Gastrocnemius medialis (tissue), 4 donors: Measurements from ENCODE around the gene KIF16B. TPM values are rescaled to one million over a fixed set of nuclear protein-coding genes. Genes with fewer than 3 reads are reported as not detected.

Source experiments
- ATAC-seq, 2 donors: fragments of 150-250 bp; one replicate each; pipeline ENCODE4 v1.9.1; 2016
- DNase-seq, 2 donors: peaks; one replicate each; pipeline ENCODE4 v3.0.0-alpha.2; 2019
- H3K27ac ChIP-seq, 4 donors: fragments of 200-600 bp; sonication (generic); 1 replicate in 1 of 4; 2 replicates in 3 of 4; pipeline ENCODE4 v1.5.1; 2016 to 2018; ENCODE audit warnings: mild to moderate bottlenecking in 2 of 4, moderate library complexity in 1 of 4
- H3K27me3 ChIP-seq, 3 donors: fragments of 200-600 bp; sonication (generic) in 2 of 3; 1 replicate in 1 of 3; 2 replicates in 2 of 3; pipeline versions ENCODE4 v1.5.1 to v1.6.0; 2016 to 2019; ENCODE audit warnings: mild to moderate bottlenecking in 1 of 3, moderate library complexity in 1 of 3
- H3K36me3 ChIP-seq, 2 donors: fragments of 200-600 bp; sonication (generic) in 1 of 2; one replicate each; pipeline ENCODE4 v1.5.1; 2017 to 2018
- H3K4me1 ChIP-seq, 2 donors: fragments of 200-600 bp; sonication (generic) in 1 of 2; one replicate each; pipeline ENCODE4 v1.5.1; 2016 to 2017; ENCODE audit warnings: mild to moderate bottlenecking in 2 of 2
- H3K4me3 ChIP-seq, 4 donors: fragments of 200-600 bp; sonication (generic) in 3 of 4; 1 replicate in 1 of 4; 2 replicates in 3 of 4; pipeline ENCODE4 v1.5.1; 2016 to 2019; ENCODE audit warnings: mild to moderate bottlenecking in 2 of 4
- H3K9me3 ChIP-seq, 3 donors: fragments of 200-600 bp; sonication (generic) in 2 of 3; 1 replicate in 1 of 3; 2 replicates in 2 of 3; pipeline ENCODE4 v1.5.1; 2016 to 2019
- POLR2A ChIP-seq, 2 donors: fragments of 450-650 bp; IDR thresholded peaks; one replicate each; pipeline ENCODE4 v1.6.1; 2017; ENCODE audit warnings: antibody characterized with exemption in 2 of 2, mild to moderate bottlenecking in 2 of 2, moderate library complexity in 2 of 2
- in situ Hi-C, 4 donors: fragments of 200-750 bp; cut with MboI; loops; one replicate each; pipeline versions ENCODE4 v1.15.0 to v1.8.0; 2017; ENCODE audit warnings: low sequenced_read_pairs in 4 of 4
- intact Hi-C: fragments of 100-400 bp; cut with DNase I; formaldehyde crosslinking; loops from one replicate; pipeline ENCODE4 v1.15.1; 2023; ENCODE audit warnings: low total_unique reads
- total RNA-seq, 4 donors: library from RNA; depleted of rRNA; stranded (reverse); fragments of >200 nt; gene quantifications; one replicate each; pipeline versions ENCODE4 v1.1.0 to v1.2.3, GENCODE V29; 2016
- TF ChIP-seq, protein P1 (sequence below), 5 experiments: fragments of 450-650 bp in 3 of 5; fragments of 200-600 bp in 2 of 5; sonication (generic) in 2 of 5; IDR thresholded peaks in 4 of 5; conservative IDR thresholded peaks in 1 of 5; 1 replicate in 4 of 5; 2 replicates in 1 of 5; pipeline ENCODE4 v1.5.1; 2016 to 2019; ENCODE audit warnings: antibody characterized with exemption in 5 of 5, mild to moderate bottlenecking in 3 of 5, moderate library complexity in 3 of 5

The KIF16B gene
- total RNA-seq, 4 donors from 2014 or later, result 13.4 to 23.9 (median 20.0) TPM

DNA sequence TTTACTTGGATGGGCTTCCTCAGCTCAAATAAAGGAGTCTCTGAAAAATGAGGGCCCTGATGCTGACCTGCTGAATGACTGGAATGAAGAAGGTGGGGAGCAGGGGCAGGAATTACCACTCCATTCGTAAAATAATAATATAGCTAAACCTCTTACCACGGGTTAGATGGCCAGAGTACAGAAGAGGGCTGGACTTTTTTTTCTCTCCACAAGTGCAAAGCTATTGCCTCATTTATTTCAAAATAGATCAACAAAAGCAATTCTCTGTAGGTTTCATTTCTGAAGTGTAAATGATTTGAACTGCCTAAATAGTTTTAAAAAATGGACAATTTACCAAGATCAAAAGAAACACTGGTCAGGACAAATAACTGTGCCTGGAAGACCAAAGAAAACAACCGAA lies 256.7 kb downstream of the KIF16B start:
- no peaks in the 10 kb centered on the region for H3K9me3 ChIP-seq
- DNase-seq, result no peak
- intact Hi-C loops, result no loop called here
- no peak overlapping the region for H3K27ac ChIP-seq
- no peaks in the 10 kb centered on the region for H3K27me3 ChIP-seq
- no peak for ATAC-seq
- H3K4me1 ChIP-seq, result no peaks in the 10 kb centered on the region
- in situ Hi-C loops, result no loop called here
- no peak overlapping the region for H3K4me3 ChIP-seq
- TF ChIP-seq, protein P1, sequence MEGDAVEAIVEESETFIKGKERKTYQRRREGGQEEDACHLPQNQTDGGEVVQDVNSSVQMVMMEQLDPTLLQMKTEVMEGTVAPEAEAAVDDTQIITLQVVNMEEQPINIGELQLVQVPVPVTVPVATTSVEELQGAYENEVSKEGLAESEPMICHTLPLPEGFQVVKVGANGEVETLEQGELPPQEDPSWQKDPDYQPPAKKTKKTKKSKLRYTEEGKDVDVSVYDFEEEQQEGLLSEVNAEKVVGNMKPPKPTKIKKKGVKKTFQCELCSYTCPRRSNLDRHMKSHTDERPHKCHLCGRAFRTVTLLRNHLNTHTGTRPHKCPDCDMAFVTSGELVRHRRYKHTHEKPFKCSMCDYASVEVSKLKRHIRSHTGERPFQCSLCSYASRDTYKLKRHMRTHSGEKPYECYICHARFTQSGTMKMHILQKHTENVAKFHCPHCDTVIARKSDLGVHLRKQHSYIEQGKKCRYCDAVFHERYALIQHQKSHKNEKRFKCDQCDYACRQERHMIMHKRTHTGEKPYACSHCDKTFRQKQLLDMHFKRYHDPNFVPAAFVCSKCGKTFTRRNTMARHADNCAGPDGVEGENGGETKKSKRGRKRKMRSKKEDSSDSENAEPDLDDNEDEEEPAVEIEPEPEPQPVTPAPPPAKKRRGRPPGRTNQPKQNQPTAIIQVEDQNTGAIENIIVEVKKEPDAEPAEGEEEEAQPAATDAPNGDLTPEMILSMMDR (IDR thresholded peaks at IDR 0.05 in 4 of 5, conservative IDR thresholded peaks at IDR 0.05 in 1 of 5), result no peak
- no peak for TF ChIP-seq POLR2A (IDR thresholded peaks at IDR 0.05)
- H3K36me3 ChIP-seq, result no peaks in the 10 kb centered on the region

DNA sequence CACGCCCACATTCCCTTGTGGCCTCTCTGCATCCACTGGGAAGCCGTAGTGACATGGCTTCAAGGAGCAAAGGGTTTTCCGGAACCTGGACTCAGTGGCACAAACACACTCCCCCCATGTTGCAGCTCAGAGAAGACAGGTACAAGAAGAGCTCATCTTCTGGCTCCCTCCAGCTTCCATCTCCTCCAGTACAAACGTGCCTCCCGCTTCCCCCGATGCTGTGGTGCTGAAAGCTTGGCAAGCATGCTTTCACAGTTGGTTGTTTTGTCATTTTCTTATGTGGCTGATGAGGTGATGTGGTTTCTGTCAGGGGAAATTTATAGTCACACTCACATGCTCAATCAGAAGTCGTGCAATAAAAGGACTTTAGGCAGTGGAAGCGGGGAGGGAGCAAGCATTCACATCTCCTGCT lies 258.5 kb downstream of the KIF16B start:
- DNase-seq (no peak), ATAC-seq (no peak)
- Histone ChIP-seq H3K27ac (no peak overlapping the region), H3K9me3 (no peaks in the 10 kb centered on the region), H3K4me1 (no peaks in the 10 kb centered on the region), H3K36me3 (no peaks in the 10 kb centered on the region), H3K27me3 (no peaks in the 10 kb centered on the region), H3K4me3 (no peak overlapping the region)
- TF ChIP-seq POLR2A (IDR thresholded peaks at IDR 0.05), result no peak
- TF ChIP-seq, protein P1 (IDR thresholded peaks at IDR 0.05 in 4 of 5, conservative IDR thresholded peaks at IDR 0.05 in 1 of 5), result no peak
- intact Hi-C loops (no loop called here), in situ Hi-C loops (no loop called here)

DNA sequence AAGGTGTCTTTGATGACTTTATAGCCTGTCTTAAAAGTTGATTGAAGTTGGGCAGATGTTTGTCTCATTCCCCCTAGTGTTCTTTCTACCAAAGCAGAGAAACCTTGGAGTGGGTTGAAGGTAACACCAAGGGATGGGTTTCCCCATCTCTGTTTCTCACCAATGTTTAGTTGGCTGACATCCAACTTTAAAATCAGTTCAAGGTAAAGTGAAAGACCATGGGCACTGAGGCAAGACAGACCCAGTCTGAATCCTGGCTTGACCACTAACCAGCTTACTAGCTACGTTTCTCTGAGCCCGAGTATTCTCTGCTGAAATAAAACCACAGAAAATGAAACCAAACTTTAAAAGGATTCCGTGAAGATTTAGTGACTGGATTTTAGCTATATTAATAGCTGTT lies 258.9 kb downstream of the KIF16B start:
- Histone ChIP-seq H3K27ac (no peak overlapping the region), H3K9me3 (no peaks in the 10 kb centered on the region), H3K27me3 (no peaks in the 10 kb centered on the region), H3K4me3 (no peak overlapping the region), H3K4me1 (no peaks in the 10 kb centered on the region), H3K36me3 (no peaks in the 10 kb centered on the region)
- intact Hi-C loops (no loop called here), in situ Hi-C loops (no loop called here)
- ATAC-seq, result no peak
- no peak for TF ChIP-seq POLR2A (IDR thresholded peaks at IDR 0.05)
- TF ChIP-seq, protein P1 (IDR thresholded peaks at IDR 0.05 in 4 of 5, conservative IDR thresholded peaks at IDR 0.05 in 1 of 5), result no peak
- no peak for DNase-seq

DNA sequence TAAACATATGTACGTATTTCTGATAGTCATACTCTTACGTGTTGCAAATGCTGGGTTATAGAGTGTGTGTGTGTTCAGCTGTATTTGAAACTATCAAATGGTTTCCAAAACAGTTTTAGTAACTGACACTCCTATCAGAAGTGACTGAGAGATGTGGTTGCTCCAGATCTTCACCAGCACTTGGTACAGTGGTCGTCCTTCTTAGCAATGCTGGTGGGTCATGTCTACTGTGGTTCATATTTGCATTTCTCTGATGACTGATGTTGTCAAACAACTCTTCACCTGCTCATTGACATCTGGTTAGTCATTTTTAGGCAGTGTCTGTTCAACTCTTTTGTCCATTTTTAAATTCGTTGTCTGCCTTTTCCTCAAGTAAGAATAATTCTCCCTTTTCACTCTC lies 259.3 kb downstream of the KIF16B start:
- no peaks in the 10 kb centered on the region for H3K27me3 ChIP-seq
- TF ChIP-seq POLR2A (IDR thresholded peaks at IDR 0.05), result no peak
- TF ChIP-seq, protein P1 (IDR thresholded peaks at IDR 0.05 in 4 of 5, conservative IDR thresholded peaks at IDR 0.05 in 1 of 5), result no peak
- no peak for ATAC-seq
- intact Hi-C loops (no loop called here), in situ Hi-C loops (no loop called here)
- no peaks in the 10 kb centered on the region for H3K36me3 ChIP-seq
- no peak for DNase-seq
- H3K27ac ChIP-seq, result no peak overlapping the region
- H3K4me1 ChIP-seq, result no peaks in the 10 kb centered on the region
- no peaks in the 10 kb centered on the region for H3K9me3 ChIP-seq
- H3K4me3 ChIP-seq, result no peak overlapping the region

DNA sequence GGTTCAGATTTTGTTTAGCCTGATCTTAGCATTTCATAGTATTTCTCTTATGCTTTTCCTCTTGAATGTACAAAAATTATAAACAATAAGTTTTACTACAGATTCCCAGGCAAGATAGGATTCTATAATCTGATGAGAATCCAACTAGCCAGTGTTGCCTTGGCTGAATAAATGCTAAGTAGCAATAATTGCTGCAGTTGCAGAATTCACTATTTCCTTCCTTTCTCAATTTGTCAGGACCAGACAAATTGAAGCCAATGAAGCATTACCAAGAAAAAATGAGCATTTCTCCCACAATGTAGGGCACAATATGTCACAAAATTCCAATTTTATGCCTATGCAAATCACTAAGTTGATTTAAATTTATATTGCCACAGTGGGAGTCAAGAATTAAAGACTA lies 260.2 kb downstream of the KIF16B start:
- no peak for DNase-seq
- Histone ChIP-seq H3K27ac (no peak overlapping the region), H3K36me3 (no peaks in the 10 kb centered on the region), H3K9me3 (no peaks in the 10 kb centered on the region), H3K4me1 (no peaks in the 10 kb centered on the region), H3K27me3 (no peaks in the 10 kb centered on the region), H3K4me3 (no peak overlapping the region)
- ATAC-seq, result no peak
- intact Hi-C loops (no loop called here), in situ Hi-C loops (no loop called here)
- TF ChIP-seq, protein P1 (IDR thresholded peaks at IDR 0.05 in 4 of 5, conservative IDR thresholded peaks at IDR 0.05 in 1 of 5), result no peak
- TF ChIP-seq POLR2A (IDR thresholded peaks at IDR 0.05), result no peak
